ENCODE results near the gene SMIM44.

DNA sequence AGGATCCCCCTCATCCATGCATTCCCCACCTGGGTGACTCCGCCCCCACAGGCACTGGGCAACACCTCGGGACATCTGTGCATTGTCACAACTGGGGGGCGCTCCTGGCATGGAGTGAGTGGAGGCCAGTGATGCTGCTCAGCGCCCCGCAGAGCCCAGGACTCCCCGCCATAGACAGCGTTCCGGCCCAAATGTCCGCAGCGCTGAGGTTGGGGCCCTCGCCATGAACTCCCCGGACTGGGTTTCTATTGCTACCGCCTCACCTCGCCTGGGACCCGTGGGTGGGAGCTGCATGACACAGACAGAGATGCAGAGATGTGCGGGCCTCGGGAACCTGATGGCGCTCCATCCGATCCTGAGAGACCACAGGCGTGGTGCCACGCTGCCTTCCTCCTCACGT lies 27.5 kb upstream of the SMIM44 start:
- TF ChIP-seq CTCF (IDR thresholded peaks at IDR 0.05 in 2 of 3, conservative IDR thresholded peaks at IDR 0.05 in 1 of 3; ENCODE audit: insufficient read depth in 2 of 3, low read depth in 1 of 3, low read length in 3 of 3): no peak
- TF ChIP-seq, protein P1, sequence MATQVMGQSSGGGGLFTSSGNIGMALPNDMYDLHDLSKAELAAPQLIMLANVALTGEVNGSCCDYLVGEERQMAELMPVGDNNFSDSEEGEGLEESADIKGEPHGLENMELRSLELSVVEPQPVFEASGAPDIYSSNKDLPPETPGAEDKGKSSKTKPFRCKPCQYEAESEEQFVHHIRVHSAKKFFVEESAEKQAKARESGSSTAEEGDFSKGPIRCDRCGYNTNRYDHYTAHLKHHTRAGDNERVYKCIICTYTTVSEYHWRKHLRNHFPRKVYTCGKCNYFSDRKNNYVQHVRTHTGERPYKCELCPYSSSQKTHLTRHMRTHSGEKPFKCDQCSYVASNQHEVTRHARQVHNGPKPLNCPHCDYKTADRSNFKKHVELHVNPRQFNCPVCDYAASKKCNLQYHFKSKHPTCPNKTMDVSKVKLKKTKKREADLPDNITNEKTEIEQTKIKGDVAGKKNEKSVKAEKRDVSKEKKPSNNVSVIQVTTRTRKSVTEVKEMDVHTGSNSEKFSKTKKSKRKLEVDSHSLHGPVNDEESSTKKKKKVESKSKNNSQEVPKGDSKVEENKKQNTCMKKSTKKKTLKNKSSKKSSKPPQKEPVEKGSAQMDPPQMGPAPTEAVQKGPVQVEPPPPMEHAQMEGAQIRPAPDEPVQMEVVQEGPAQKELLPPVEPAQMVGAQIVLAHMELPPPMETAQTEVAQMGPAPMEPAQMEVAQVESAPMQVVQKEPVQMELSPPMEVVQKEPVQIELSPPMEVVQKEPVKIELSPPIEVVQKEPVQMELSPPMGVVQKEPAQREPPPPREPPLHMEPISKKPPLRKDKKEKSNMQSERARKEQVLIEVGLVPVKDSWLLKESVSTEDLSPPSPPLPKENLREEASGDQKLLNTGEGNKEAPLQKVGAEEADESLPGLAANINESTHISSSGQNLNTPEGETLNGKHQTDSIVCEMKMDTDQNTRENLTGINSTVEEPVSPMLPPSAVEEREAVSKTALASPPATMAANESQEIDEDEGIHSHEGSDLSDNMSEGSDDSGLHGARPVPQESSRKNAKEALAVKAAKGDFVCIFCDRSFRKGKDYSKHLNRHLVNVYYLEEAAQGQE (IDR thresholded peaks at IDR 0.05; ENCODE audit: borderline replicate concordance): no peak
- TF ChIP-seq, protein P1 (CRISPR knock-in tag; IDR thresholded peaks at IDR 0.05; ENCODE audit: low read depth): no peak
- no peak for TF ChIP-seq NCOA2 (IDR thresholded peaks at IDR 0.05; ENCODE audit: partially characterized antibody in 2 of 2)
- no peak for TF ChIP-seq CREB1 (IDR thresholded peaks at IDR 0.05)
- no peak for TF ChIP-seq CREB1 (CRISPR knock-in tag; IDR thresholded peaks at IDR 0.05)
- TF ChIP-seq, protein P2, sequence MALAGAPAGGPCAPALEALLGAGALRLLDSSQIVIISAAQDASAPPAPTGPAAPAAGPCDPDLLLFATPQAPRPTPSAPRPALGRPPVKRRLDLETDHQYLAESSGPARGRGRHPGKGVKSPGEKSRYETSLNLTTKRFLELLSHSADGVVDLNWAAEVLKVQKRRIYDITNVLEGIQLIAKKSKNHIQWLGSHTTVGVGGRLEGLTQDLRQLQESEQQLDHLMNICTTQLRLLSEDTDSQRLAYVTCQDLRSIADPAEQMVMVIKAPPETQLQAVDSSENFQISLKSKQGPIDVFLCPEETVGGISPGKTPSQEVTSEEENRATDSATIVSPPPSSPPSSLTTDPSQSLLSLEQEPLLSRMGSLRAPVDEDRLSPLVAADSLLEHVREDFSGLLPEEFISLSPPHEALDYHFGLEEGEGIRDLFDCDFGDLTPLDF (CRISPR knock-in tag; IDR thresholded peaks at IDR 0.05): no peak
- no peak for TF ChIP-seq SMARCA4 (IDR thresholded peaks at IDR 0.05)
- no peak for TF ChIP-seq CBX3 (IDR thresholded peaks at IDR 0.05; ENCODE audit: borderline replicate concordance in 1 of 2, low read length in 2 of 2)
- no peak for TF ChIP-seq E2F3 (CRISPR knock-in tag; IDR thresholded peaks at IDR 0.05)
- TF ChIP-seq HNRNPK (IDR thresholded peaks at IDR 0.05; ENCODE audit: low read depth, low read length, poor library complexity, severe bottlenecking): no peak
- TF ChIP-seq RAD21 (CRISPR knock-in tag; conservative IDR thresholded peaks at IDR 0.05 in 1 of 2, IDR thresholded peaks at IDR 0.05 in 1 of 2): no peak
- TF ChIP-seq EP400 (IDR thresholded peaks at IDR 0.05): no peak
- TF ChIP-seq MBD2 (IDR thresholded peaks at IDR 0.05; ENCODE audit: borderline replicate concordance, low read depth): no peak
- no peak for TF ChIP-seq JUN (IDR thresholded peaks at IDR 0.05; ENCODE audit: borderline replicate concordance, low read depth, low read length)
- no peak for TF ChIP-seq JUN (CRISPR knock-in tag; IDR thresholded peaks at IDR 0.05; ENCODE audit: borderline replicate concordance)
- TF ChIP-seq TCF15 (CRISPR knock-in tag; IDR thresholded peaks at IDR 0.05): no peak

Measured in K562 (cell line).